Stomach (tissue), 4 donors: ENCODE measurements around the gene C1QTNF12.

Experiments used
- POLR2A ChIP-seq, 4 donors: fragments of 450-650 bp; IDR thresholded peaks; one replicate each; pipeline ENCODE4 v1.6.1; 2016; ENCODE audit warnings: antibody characterized with exemption in 4 of 4, control low read depth in 2 of 4, mild to moderate bottlenecking in 1 of 4, moderate library complexity in 1 of 4
- POLR2AphosphoS5 ChIP-seq, 3 donors: sonication (generic); formaldehyde crosslinking; IDR thresholded peaks; one replicate each; pipeline ENCODE4 v1.6.1; 2016; ENCODE audit warnings: antibody characterized with exemption in 3 of 3
- TF ChIP-seq, protein P1 (sequence below), 7 experiments: fragments of 450-650 bp in 4 of 7; fragments of 200-600 bp in 3 of 7; sonication (generic) in 3 of 7; IDR thresholded peaks; one replicate each; pipeline ENCODE4 v1.5.1; 2016 to 2019; ENCODE audit warnings: antibody characterized with exemption in 7 of 7, control low read depth in 2 of 7, mild to moderate bottlenecking in 1 of 7

DNA sequence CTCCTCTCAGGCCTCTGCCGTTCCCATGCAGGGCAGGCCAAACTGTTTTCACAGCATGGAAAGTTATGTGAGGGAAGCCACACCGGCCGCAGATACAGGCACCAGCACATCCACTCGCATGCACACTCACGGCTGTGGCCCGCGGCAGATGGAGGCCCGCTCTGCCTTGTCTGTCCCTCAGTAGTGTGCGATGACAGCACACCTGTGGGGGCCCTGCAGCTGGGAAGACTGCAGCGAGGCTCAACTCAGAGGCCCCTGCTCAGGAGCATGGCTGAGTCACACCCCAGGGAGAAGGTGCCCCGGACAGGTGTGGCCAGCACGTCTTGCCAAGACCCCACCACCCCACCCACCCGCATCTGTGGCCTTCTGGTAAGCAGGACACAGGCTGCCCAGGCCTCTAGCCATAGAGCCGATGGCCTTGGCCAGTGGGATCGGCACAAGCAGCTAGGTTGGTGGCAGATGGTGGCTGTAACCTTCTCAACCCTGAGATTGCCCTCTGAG lies 28.5 kb upstream of the C1QTNF12 start:
- TF ChIP-seq, protein P1, sequence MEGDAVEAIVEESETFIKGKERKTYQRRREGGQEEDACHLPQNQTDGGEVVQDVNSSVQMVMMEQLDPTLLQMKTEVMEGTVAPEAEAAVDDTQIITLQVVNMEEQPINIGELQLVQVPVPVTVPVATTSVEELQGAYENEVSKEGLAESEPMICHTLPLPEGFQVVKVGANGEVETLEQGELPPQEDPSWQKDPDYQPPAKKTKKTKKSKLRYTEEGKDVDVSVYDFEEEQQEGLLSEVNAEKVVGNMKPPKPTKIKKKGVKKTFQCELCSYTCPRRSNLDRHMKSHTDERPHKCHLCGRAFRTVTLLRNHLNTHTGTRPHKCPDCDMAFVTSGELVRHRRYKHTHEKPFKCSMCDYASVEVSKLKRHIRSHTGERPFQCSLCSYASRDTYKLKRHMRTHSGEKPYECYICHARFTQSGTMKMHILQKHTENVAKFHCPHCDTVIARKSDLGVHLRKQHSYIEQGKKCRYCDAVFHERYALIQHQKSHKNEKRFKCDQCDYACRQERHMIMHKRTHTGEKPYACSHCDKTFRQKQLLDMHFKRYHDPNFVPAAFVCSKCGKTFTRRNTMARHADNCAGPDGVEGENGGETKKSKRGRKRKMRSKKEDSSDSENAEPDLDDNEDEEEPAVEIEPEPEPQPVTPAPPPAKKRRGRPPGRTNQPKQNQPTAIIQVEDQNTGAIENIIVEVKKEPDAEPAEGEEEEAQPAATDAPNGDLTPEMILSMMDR (IDR thresholded peaks at IDR 0.05): no peak
- TF ChIP-seq POLR2A (IDR thresholded peaks at IDR 0.05) (no peak), POLR2AphosphoS5 (IDR thresholded peaks at IDR 0.05) (no peak)
